Ascending aorta (tissue), 2 donors: ENCODE measurements around the gene CRELD1. TPM values are rescaled to one million over a fixed set of nuclear protein-coding genes. Genes with fewer than 3 reads are reported as not detected.
A peak's percentile ranks its signal among the peaks of the same experiment; 100 is the strongest.

Experiments
- DNase-seq, 2 donors: peaks; one replicate each; pipeline ENCODE4 v3.0.0-alpha.2; 2019; ENCODE audit warnings: low spot score in 2 of 2
- H3K27ac ChIP-seq, 2 donors: fragments of 200-600 bp; sonication (generic); one replicate each; pipeline ENCODE4 v1.5.1; 2016 to 2017; ENCODE audit warnings: mild to moderate bottlenecking in 1 of 2
- H3K27me3 ChIP-seq: fragments of 200-600 bp; sonication (generic); one replicate; pipeline ENCODE4 v1.5.1; 2017
- H3K36me3 ChIP-seq, 2 donors: fragments of 200-600 bp; sonication (generic); one replicate each; pipeline ENCODE4 v1.5.1; 2016
- H3K4me1 ChIP-seq, 2 donors: fragments of 200-600 bp; sonication (generic); one replicate each; pipeline ENCODE4 v1.5.1; 2016 to 2017; ENCODE audit warnings: mild to moderate bottlenecking in 1 of 2
- H3K4me3 ChIP-seq, 2 donors: fragments of 200-600 bp; sonication (generic); one replicate each; pipeline ENCODE4 v1.5.1; 2016 to 2017; ENCODE audit warnings: mild to moderate bottlenecking in 1 of 2
- H3K9me3 ChIP-seq, 2 donors: fragments of 200-600 bp; sonication (generic); one replicate each; pipeline ENCODE4 v1.5.1; 2016
- intact Hi-C: fragments of 100-400 bp; cut with DNase I; formaldehyde crosslinking; loops from one replicate; pipeline ENCODE4 v1.15.1; 2023
- total RNA-seq: library from RNA; depleted of rRNA; stranded (reverse); fragments of >200 nt; gene quantifications from one replicate; pipeline ENCODE4 v1.1.0, GENCODE V29; 2016
- TF ChIP-seq, protein P1 (sequence below), 3 experiments: fragments of 200-600 bp in 2 of 3; fragments of 450-650 bp in 1 of 3; sonication (generic) in 2 of 3; IDR thresholded peaks; one replicate each; pipeline ENCODE4 v1.5.1; 2016 to 2019; ENCODE audit warnings: antibody characterized with exemption in 3 of 3, mild to moderate bottlenecking in 1 of 3, moderate library complexity in 1 of 3

The CRELD1 gene
- total RNA-seq, 1 donor from 2014 or later, result 35.8 TPM

DNA sequence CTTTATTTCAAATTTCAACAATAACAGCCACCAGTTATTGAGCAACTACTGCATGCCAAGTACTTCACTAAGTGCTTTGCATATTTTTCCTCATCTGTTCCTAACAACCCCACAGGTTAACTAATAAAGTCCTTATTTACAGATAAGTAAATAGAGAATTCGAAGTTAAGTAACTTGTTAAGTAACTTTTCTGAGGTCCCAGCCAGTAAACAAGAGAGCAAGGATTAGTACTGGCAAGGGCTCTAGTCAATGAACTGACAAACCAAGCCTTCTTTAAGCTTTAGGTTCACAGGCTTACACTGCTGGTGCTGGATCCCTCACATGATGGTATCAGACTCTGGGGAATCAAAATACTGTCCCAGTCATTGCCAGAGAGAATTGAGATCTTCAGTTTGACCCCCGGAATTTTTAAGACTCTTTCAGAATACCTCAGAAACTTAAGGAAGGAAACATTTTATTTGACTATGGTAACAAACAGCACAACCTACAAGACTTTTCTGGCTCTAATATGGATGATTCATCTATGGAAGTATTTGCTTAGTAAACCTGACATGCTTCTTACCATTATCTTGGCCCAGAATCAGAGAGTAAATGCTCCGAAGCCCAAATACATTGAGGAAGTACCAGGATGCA is 36.5 kb downstream of the CRELD1 start:
- peaks cover 59 to 94% of the 10 kb centered on the region in 2 donors for H3K36me3 ChIP-seq
- no peaks in the 10 kb centered on the region for H3K27me3 ChIP-seq
- intact Hi-C loops, result no loop called here
- no peaks in the 10 kb centered on the region for H3K4me1 ChIP-seq
- no peak overlapping the region for H3K4me3 ChIP-seq
- H3K27ac ChIP-seq, result no peak overlapping the region
- H3K9me3 ChIP-seq, result no peaks in the 10 kb centered on the region
- TF ChIP-seq, protein P1, sequence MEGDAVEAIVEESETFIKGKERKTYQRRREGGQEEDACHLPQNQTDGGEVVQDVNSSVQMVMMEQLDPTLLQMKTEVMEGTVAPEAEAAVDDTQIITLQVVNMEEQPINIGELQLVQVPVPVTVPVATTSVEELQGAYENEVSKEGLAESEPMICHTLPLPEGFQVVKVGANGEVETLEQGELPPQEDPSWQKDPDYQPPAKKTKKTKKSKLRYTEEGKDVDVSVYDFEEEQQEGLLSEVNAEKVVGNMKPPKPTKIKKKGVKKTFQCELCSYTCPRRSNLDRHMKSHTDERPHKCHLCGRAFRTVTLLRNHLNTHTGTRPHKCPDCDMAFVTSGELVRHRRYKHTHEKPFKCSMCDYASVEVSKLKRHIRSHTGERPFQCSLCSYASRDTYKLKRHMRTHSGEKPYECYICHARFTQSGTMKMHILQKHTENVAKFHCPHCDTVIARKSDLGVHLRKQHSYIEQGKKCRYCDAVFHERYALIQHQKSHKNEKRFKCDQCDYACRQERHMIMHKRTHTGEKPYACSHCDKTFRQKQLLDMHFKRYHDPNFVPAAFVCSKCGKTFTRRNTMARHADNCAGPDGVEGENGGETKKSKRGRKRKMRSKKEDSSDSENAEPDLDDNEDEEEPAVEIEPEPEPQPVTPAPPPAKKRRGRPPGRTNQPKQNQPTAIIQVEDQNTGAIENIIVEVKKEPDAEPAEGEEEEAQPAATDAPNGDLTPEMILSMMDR (IDR thresholded peaks at IDR 0.05), result no peak
- DNase-seq, result no peak

DNA sequence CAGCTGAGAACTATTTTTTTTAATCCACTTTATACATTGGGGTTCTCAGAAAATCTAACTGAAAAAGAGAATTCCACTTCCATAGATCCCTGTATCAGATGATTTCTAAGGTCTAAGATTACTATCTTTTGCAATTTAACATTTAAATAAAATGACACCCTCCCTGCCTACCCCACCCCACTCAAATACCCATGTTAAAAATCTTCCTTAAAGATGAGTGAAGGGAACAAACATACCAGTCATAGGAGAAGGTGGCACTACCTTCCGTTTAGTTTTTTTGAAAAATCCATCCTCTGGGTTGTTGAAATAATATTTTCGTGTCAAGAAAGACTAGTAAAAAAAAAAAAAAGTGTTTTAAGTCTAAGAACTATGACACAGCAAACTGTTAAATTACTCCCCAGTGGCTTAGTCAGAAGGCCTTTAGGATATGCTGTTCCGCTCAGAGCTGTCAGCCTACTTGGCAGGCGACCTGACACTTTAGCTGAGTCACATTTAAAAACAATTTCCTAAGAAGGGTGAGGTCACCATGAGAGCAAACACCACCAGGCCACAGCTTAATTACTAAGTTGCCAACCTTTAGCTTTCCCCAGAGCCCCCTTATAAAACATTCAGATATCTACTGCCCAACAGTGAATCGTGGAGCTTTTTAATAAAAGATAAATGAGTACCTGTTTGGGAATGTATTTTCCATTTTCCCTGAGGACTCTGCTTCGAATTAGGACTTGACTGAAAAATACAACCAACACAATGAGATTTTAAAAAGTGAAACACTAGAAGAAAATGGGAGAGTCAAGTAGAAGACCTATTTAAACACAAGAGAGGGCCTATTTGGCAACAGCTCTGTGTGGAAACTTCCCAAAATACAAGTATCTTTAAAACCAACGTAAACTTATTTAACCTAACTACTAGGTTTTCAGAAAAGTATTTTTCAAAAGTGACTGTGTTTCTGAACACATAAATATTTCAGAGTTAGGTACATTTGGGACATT is 43.4 kb downstream of the CRELD1 start:
- H3K4me3 ChIP-seq, result no peak overlapping the region
- H3K9me3 ChIP-seq, result no peaks in the 10 kb centered on the region
- TF ChIP-seq, protein P1 (IDR thresholded peaks at IDR 0.05), result no peak
- peaks cover 6 to 19% of the 10 kb centered on the region in 2 donors for H3K4me1 ChIP-seq
- no peaks in the 10 kb centered on the region for H3K27me3 ChIP-seq
- DNase-seq, result peak; percentile 62 to 92
- H3K36me3 ChIP-seq, result peaks cover 29 to 43% of the 10 kb centered on the region in 2 donors
- intact Hi-C loops, result loop anchor here (2.0 to 5.0 kb wide), 3 partner anchors 30 to 245 kb away; partner anchors contain the start of gene BRPF1
- peak overlapping the region; percentile 77 to 89 for H3K27ac ChIP-seq

DNA sequence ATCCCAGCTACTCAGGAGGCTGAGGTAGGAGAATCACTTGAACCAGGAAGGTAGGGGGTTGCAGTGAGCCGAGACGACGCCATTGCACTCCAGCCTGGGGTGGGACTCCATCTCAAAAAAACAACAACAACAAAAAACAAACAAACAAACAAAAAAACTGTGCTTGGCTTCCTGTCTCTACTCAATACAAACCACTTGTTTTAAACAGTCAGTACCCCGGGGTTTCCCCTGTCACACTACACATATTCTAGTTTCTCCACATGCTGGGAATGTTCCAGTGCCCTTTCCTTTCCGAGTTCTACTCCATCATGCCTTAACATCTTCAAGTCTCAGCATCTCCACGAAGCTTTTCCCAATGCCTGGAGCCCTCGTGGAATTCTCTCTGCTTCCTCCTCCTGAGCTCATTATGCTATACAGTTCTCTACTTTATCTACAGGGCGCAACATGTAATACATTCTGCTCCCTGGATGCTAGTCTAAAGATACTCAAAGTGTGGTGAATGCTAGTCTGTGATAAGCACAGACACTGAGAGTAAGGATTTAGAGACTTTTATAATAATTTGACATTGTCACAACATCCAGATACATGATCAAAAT is 45.2 kb downstream of the CRELD1 start:
- Histone ChIP-seq H3K27ac (peak overlapping the region; percentile 77 to 89), H3K27me3 (no peaks in the 10 kb centered on the region), H3K4me1 (peaks cover 6 to 19% of the 10 kb centered on the region in 2 donors), H3K9me3 (no peaks in the 10 kb centered on the region), H3K4me3 (no peak overlapping the region), H3K36me3 (peaks cover 17 to 32% of the 10 kb centered on the region in 2 donors)
- intact Hi-C loops, result loop anchor here (5.0 kb wide), 1 partner anchor 247 kb away; the partner anchor contains the start of gene BRPF1
- TF ChIP-seq, protein P1 (IDR thresholded peaks at IDR 0.05), result no peak
- DNase-seq, result no peak

DNA sequence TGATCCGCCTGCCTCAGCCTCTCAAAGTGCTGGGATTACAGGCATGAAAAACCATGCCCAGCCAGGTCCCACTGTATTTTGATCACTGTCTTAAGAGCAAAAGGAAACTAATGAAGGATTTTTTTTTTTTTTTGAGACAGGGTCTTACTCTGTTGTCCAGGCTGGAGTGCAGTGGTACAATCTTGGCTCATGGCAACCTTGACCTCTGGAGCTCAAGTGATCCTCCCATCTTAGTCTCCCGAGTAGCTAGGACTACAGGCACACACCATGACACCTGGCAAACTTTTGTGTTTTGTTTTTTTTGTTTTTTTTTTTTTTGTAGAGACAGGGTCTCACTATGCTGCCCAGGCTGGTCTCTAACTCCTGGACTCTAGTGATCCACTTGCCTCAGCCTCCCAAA is 46.6 kb downstream of the CRELD1 start:
- no peak for DNase-seq
- H3K27ac ChIP-seq, result no peak overlapping the region
- no peaks in the 10 kb centered on the region for H3K9me3 ChIP-seq
- intact Hi-C loops, result no loop called here
- H3K4me3 ChIP-seq, result no peak overlapping the region
- TF ChIP-seq, protein P1 (IDR thresholded peaks at IDR 0.05), result no peak
- H3K27me3 ChIP-seq, result no peaks in the 10 kb centered on the region
- peaks cover 6 to 19% of the 10 kb centered on the region in 2 donors for H3K4me1 ChIP-seq
- H3K36me3 ChIP-seq, result peaks cover 8 to 19% of the 10 kb centered on the region in 2 donors

DNA sequence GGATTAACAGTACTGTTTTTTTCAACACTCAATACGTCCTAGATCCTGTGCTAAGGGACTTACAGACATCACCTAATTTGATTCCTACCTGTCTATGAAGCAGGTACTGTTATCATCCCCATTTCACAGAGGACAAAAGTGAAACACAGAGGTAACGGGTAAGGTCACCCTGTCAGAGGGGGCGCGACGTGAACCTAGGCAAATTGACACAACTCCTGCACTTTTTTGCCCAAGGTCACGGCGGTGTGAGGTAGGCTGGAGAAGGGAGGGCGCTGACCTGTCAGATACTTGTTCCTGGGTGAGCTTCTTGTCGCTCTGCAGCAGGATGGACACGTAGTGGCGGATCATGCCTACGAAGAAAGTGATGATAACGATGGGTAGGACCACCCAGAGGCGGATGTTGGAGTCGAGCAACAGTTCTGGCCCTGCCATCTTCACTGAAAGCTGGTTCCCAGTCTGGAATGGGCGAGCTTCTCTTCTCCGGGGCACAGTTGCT is 52.6 kb downstream of the CRELD1 start:
- Histone ChIP-seq H3K9me3 (no peaks in the 10 kb centered on the region), H3K4me3 (peak overlapping the region; percentile 79 to 86), H3K4me1 (peaks cover 5 to 17% of the 10 kb centered on the region in 2 donors), H3K27ac (peak overlapping the region; percentile 72 to 76), H3K27me3 (no peaks in the 10 kb centered on the region), H3K36me3 (peaks cover 4 to 6% of the 10 kb centered on the region in 2 donors)
- intact Hi-C loops, result loop anchor here (2.0 kb wide), 2 partner anchors 25 to 41 kb away; partner anchors contain the start of gene FANCD2
- DNase-seq, result no peak
- TF ChIP-seq, protein P1 (IDR thresholded peaks at IDR 0.05), result no peak
